Liver (tissue), 9 donors: ENCODE measurements around the gene RPTOR. TPM values are rescaled to one million over a fixed set of nuclear protein-coding genes. Genes with fewer than 3 reads are reported as not detected.

Source experiments
- DNase-seq: peaks from one replicate; pipeline ENCODE4 v3.0.0-alpha.2; 2017; ENCODE audit warnings: low spot score
- H3K27ac ChIP-seq, 2 donors: one replicate each; pipeline ENCODE4 v1.7.0; 2013; ENCODE audit warnings: inconsistent platforms in 2 of 2, low read length in 2 of 2, control low read depth in 1 of 2, low read depth in 1 of 2, mild to moderate bottlenecking in 1 of 2
- H3K27me3 ChIP-seq, 4 donors: one replicate each; pipeline versions ENCODE4 v1.6.1 to v1.7.0; 2013; ENCODE audit warnings: low read length in 3 of 4, inconsistent platforms in 1 of 4, mild to moderate bottlenecking in 1 of 4, moderate library complexity in 1 of 4; ENCODE audit not compliant: control insufficient read depth in 4 of 4, insufficient read depth in 4 of 4
- H3K36me3 ChIP-seq, 4 donors: one replicate each; pipeline versions ENCODE4 v1.6.1 to v1.7.0; 2013; ENCODE audit warnings: low read length in 3 of 4, mild to moderate bottlenecking in 3 of 4, low read depth in 1 of 4, moderate library complexity in 1 of 4; ENCODE audit not compliant: control insufficient read depth in 4 of 4, insufficient read depth in 3 of 4
- H3K4me1 ChIP-seq, 4 donors: one replicate each; pipeline versions ENCODE4 v1.6.1 to v1.7.0; 2013; ENCODE audit warnings: low read length in 3 of 4, mild to moderate bottlenecking in 3 of 4, moderate library complexity in 1 of 4; ENCODE audit not compliant: control insufficient read depth in 4 of 4, insufficient read depth in 4 of 4
- H3K4me3 ChIP-seq, 3 donors: one replicate each; pipeline versions ENCODE4 v1.6.1 to v1.7.0; 2013; ENCODE audit warnings: low read length in 3 of 3, control low read depth in 1 of 3, low read depth in 1 of 3, mild to moderate bottlenecking in 1 of 3
- H3K9ac ChIP-seq, 2 donors: one replicate each; pipeline ENCODE4 v1.7.0; 2013; ENCODE audit warnings: low read length in 2 of 2, mild to moderate bottlenecking in 2 of 2, moderate library complexity in 2 of 2, control low read depth in 1 of 2, low read depth in 1 of 2
- H3K9me3 ChIP-seq, 4 donors: one replicate each; pipeline versions ENCODE4 v1.6.1 to v1.7.0; 2013; ENCODE audit warnings: low read length in 3 of 4; ENCODE audit not compliant: control insufficient read depth in 4 of 4
- EGR1 ChIP-seq, 2 donors: IDR thresholded peaks; 2 replicates each; pipeline ENCODE4 v1.6.1; 2016 to 2018; ENCODE audit warnings: antibody characterized with exemption in 2 of 2, low read depth in 2 of 2
- FOXA1 ChIP-seq: IDR thresholded peaks from 2 replicates; pipeline ENCODE4 v1.6.1; 2016; ENCODE audit warnings: antibody characterized with exemption
- GABPA ChIP-seq, 2 donors: IDR thresholded peaks in 1 of 2; conservative IDR thresholded peaks in 1 of 2; 2 replicates each; pipeline ENCODE4 v1.6.1; 2016; ENCODE audit warnings: antibody characterized with exemption in 2 of 2, mild to moderate bottlenecking in 1 of 2, moderate library complexity in 1 of 2
- HNF4A ChIP-seq, 2 donors: conservative IDR thresholded peaks; 2 replicates each; pipeline ENCODE4 v1.6.1; 2016; ENCODE audit warnings: antibody characterized with exemption in 2 of 2, mild to moderate bottlenecking in 2 of 2
- HNF4G ChIP-seq: IDR thresholded peaks from 2 replicates; pipeline ENCODE4 v1.6.1; 2016; ENCODE audit warnings: antibody characterized with exemption
- JUND ChIP-seq, 2 donors: IDR thresholded peaks; 2 replicates each; pipeline ENCODE4 v1.6.1; 2016; ENCODE audit warnings: antibody characterized with exemption in 2 of 2
- NR2F2 ChIP-seq: IDR thresholded peaks from 2 replicates; pipeline ENCODE4 v1.6.1; 2016; ENCODE audit warnings: antibody characterized with exemption
- RAD21 ChIP-seq, 2 donors: IDR thresholded peaks; 2 replicates each; pipeline ENCODE4 v1.6.1; 2016; ENCODE audit warnings: antibody characterized with exemption in 2 of 2, mild to moderate bottlenecking in 2 of 2
- RXRA ChIP-seq, 2 donors: IDR thresholded peaks; 2 replicates each; pipeline ENCODE4 v1.6.1; 2017 to 2018; ENCODE audit warnings: antibody characterized with exemption in 2 of 2, mild to moderate bottlenecking in 1 of 2
- SP1 ChIP-seq: IDR thresholded peaks from 2 replicates; pipeline ENCODE4 v1.6.1; 2018; ENCODE audit warnings: antibody characterized with exemption, mild to moderate bottlenecking
- TAF1 ChIP-seq: conservative IDR thresholded peaks from 2 replicates; pipeline ENCODE4 v1.6.1; 2016; ENCODE audit warnings: antibody characterized with exemption, mild to moderate bottlenecking
- YY1 ChIP-seq: IDR thresholded peaks from 2 replicates; pipeline ENCODE4 v1.6.1; 2016; ENCODE audit warnings: antibody characterized with exemption, mild to moderate bottlenecking
- WGBS: extraction: QIAGEN DNeasy Blood & Tissue Kit; methylation state at CpG from one replicate; pipeline ENCODE4 v1.1.7; 2013; 5-methylcytosine and 5-hydroxymethylcytosine counted together
- polyA plus RNA-seq, 2 donors: library from polyadenylated mRNA; stranded (reverse) in 1 of 2; unstranded in 1 of 2; fragments of 200-250 nt in 1 of 2; fragments of >200 nt in 1 of 2; fragmentation: Nextera tagmentation in 1 of 2; extraction: Ambion mirVana in 1 of 2; gene quantifications; one replicate each; pipeline versions ENCODE4 v1.2.1 to v1.2.3, GENCODE V29; 2013 to 2015
- total RNA-seq, 2 donors: library from RNA; depleted of rRNA; stranded (reverse); fragments of >200 nt; gene quantifications; one replicate each; pipeline ENCODE4 v1.2.3, GENCODE V29; 2014
- TF ChIP-seq, protein P1 (sequence below): fragments of 150-350 bp; IDR thresholded peaks from 2 replicates; pipeline ENCODE4 v1.5.1; 2017; ENCODE audit warnings: improper control_type of control experiment, low read depth, low read length; ENCODE audit not compliant: missing input control
- TF ChIP-seq, protein P2 (sequence below): IDR thresholded peaks from 2 replicates; pipeline ENCODE4 v1.6.1; 2016; ENCODE audit warnings: antibody characterized with exemption
- TF ChIP-seq, protein P3 (sequence below): IDR thresholded peaks from 2 replicates; pipeline ENCODE4 v1.6.1; 2016; ENCODE audit warnings: antibody characterized with exemption
- TF ChIP-seq, protein P4 (sequence below): IDR thresholded peaks from 2 replicates; pipeline ENCODE4 v1.6.1; 2016; ENCODE audit warnings: antibody characterized with exemption
- TF ChIP-seq, protein P5 (sequence below): IDR thresholded peaks from 2 replicates; pipeline ENCODE4 v1.6.1; 2016; ENCODE audit warnings: antibody characterized with exemption, mild to moderate bottlenecking
- donor health status: healthy.
- donor health status: healthy.
- donor health status: healthy.
- donor health status: healthy.
- donor health status: healthy.

The RPTOR gene
- total and polyA plus RNA-seq, 4 donors = 4.8 to 25.4 (median 11.6) TPM

DNA sequence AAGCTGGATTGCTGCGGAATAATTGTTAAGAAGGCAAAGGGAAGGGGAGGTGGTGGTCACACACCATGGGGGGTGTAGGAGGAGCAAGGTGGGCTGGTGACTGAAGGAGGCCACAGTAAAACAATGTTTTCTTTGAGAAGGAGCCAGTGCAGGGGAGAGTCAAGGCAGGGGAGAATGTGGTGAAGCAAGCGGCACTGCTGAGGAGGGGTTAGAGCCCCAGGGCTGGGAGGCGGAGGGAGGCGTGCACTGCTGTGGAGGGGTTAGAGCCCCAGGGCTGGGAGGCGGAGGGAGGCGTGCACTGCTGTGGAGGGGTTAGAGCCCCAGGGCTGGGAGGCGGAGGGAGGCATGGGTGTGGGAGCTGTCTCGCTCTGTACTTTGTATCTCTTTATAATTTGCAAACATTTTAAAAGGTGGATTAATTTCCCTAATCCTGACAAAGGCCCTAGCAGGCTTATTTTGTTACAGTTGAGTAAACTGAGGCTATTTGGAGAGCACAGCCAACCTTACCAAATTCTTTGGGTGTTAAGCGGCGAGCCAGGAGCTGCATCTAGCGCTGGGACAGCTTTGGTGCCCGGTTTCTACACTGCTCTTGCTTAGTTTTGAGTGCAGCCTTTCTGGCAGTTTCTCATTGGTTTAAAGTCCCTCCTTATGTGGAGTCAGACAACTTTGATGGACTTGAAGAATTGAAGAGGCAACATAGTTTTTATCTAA, 20.9 kb downstream of the RPTOR start:
- WGBS = 83% methylated on average over 12 of the region's 12 CpGs
- Histone ChIP-seq H3K4me3 (no peak overlapping the region), H3K9ac (no peak overlapping the region), H3K27me3 (no peaks in the 10 kb centered on the region), H3K9me3 (no peaks in the 10 kb centered on the region), H3K4me1 (no peaks in the 10 kb centered on the region), H3K36me3 (no peaks in the 10 kb centered on the region), H3K27ac (no peak overlapping the region)
- no peak for DNase-seq
- TF ChIP-seq YY1 = no peak
- TF ChIP-seq, protein P1, sequence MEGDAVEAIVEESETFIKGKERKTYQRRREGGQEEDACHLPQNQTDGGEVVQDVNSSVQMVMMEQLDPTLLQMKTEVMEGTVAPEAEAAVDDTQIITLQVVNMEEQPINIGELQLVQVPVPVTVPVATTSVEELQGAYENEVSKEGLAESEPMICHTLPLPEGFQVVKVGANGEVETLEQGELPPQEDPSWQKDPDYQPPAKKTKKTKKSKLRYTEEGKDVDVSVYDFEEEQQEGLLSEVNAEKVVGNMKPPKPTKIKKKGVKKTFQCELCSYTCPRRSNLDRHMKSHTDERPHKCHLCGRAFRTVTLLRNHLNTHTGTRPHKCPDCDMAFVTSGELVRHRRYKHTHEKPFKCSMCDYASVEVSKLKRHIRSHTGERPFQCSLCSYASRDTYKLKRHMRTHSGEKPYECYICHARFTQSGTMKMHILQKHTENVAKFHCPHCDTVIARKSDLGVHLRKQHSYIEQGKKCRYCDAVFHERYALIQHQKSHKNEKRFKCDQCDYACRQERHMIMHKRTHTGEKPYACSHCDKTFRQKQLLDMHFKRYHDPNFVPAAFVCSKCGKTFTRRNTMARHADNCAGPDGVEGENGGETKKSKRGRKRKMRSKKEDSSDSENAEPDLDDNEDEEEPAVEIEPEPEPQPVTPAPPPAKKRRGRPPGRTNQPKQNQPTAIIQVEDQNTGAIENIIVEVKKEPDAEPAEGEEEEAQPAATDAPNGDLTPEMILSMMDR = no peak
- no peak for TF ChIP-seq RXRA (IDR thresholded peaks at IDR 0.05)
- no peak for TF ChIP-seq NR2F2
- TF ChIP-seq TAF1 = no peak
- TF ChIP-seq, protein P2, sequence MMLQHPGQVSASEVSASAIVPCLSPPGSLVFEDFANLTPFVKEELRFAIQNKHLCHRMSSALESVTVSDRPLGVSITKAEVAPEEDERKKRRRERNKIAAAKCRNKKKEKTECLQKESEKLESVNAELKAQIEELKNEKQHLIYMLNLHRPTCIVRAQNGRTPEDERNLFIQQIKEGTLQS = no peak
- TF ChIP-seq RAD21 (IDR thresholded peaks at IDR 0.05) = no peak
- no peak for TF ChIP-seq FOXA1
- TF ChIP-seq HNF4A (conservative IDR thresholded peaks at IDR 0.05) = no peak

DNA sequence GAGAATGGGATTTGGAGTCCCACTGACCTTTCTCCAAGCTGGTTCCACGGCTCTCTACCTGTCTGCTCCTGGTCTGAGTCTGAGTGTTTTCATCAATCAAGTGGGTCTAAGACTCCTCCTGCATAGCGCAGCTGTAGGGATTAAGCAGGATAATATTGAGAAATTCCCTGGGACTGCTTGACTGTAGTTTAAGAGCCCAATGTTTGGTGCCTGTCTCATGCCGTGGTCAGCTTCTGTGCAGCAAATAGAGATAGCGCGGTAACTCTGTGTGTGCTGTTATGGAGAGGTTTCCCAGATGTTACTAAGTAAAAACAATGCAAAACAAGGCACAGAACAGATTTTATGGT, 21.4 kb downstream of the RPTOR start:
- no peak for DNase-seq
- Histone ChIP-seq H3K4me1 (no peaks in the 10 kb centered on the region), H3K27me3 (no peaks in the 10 kb centered on the region), H3K4me3 (no peak overlapping the region), H3K9me3 (no peaks in the 10 kb centered on the region), H3K9ac (no peak overlapping the region), H3K36me3 (no peaks in the 10 kb centered on the region), H3K27ac (no peak overlapping the region)
- WGBS = 94% methylated on average over 5 of the region's 5 CpGs
- TF ChIP-seq NR2F2 (no peak), JUND (IDR thresholded peaks at IDR 0.05) (no peak), SP1 (no peak), EGR1 (IDR thresholded peaks at IDR 0.05; ENCODE audit: low read depth in 2 of 2) (no peak), TAF1 (no peak), GABPA (IDR thresholded peaks at IDR 0.05 in 1 of 2, conservative IDR thresholded peaks at IDR 0.05 in 1 of 2) (no peak), YY1 (no peak), HNF4A (conservative IDR thresholded peaks at IDR 0.05) (no peak), RXRA (IDR thresholded peaks at IDR 0.05) (no peak), FOXA1 (no peak), HNF4G (no peak), RAD21 (IDR thresholded peaks at IDR 0.05) (no peak)
- TF ChIP-seq, protein P3, sequence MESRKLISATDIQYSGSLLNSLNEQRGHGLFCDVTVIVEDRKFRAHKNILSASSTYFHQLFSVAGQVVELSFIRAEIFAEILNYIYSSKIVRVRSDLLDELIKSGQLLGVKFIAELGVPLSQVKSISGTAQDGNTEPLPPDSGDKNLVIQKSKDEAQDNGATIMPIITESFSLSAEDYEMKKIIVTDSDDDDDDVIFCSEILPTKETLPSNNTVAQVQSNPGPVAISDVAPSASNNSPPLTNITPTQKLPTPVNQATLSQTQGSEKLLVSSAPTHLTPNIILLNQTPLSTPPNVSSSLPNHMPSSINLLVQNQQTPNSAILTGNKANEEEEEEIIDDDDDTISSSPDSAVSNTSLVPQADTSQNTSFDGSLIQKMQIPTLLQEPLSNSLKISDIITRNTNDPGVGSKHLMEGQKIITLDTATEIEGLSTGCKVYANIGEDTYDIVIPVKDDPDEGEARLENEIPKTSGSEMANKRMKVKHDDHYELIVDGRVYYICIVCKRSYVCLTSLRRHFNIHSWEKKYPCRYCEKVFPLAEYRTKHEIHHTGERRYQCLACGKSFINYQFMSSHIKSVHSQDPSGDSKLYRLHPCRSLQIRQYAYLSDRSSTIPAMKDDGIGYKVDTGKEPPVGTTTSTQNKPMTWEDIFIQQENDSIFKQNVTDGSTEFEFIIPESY = no peak
- TF ChIP-seq, protein P4, sequence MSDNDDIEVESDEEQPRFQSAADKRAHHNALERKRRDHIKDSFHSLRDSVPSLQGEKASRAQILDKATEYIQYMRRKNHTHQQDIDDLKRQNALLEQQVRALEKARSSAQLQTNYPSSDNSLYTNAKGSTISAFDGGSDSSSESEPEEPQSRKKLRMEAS = no peak
- TF ChIP-seq, protein P5, sequence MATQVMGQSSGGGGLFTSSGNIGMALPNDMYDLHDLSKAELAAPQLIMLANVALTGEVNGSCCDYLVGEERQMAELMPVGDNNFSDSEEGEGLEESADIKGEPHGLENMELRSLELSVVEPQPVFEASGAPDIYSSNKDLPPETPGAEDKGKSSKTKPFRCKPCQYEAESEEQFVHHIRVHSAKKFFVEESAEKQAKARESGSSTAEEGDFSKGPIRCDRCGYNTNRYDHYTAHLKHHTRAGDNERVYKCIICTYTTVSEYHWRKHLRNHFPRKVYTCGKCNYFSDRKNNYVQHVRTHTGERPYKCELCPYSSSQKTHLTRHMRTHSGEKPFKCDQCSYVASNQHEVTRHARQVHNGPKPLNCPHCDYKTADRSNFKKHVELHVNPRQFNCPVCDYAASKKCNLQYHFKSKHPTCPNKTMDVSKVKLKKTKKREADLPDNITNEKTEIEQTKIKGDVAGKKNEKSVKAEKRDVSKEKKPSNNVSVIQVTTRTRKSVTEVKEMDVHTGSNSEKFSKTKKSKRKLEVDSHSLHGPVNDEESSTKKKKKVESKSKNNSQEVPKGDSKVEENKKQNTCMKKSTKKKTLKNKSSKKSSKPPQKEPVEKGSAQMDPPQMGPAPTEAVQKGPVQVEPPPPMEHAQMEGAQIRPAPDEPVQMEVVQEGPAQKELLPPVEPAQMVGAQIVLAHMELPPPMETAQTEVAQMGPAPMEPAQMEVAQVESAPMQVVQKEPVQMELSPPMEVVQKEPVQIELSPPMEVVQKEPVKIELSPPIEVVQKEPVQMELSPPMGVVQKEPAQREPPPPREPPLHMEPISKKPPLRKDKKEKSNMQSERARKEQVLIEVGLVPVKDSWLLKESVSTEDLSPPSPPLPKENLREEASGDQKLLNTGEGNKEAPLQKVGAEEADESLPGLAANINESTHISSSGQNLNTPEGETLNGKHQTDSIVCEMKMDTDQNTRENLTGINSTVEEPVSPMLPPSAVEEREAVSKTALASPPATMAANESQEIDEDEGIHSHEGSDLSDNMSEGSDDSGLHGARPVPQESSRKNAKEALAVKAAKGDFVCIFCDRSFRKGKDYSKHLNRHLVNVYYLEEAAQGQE = no peak
- TF ChIP-seq, protein P2 = no peak
- TF ChIP-seq, protein P1 = no peak
